HL-60 (cell line): ENCODE results near the gene ZSWIM3.

Experiments
- DNase-seq, 2 experiments: peaks; one replicate each; pipeline ENCODE4 v3.0.0-alpha.2; 2010 to 2020; ENCODE audit warnings: low read depth in 1 of 2, low spot score in 1 of 2
- H3K27ac ChIP-seq: fragments of 250-450 bp; sonication (Bioruptor Pico); replicated peaks from 2 replicates; pipeline ENCODE4 v1.5.1; 2020; ENCODE audit warnings: mild to moderate bottlenecking, moderate library complexity
- H3K27me3 ChIP-seq: fragments of 250-450 bp; sonication (Bioruptor Pico); 2 replicates; pipeline ENCODE4 v1.5.1; 2021; ENCODE audit warnings: mild to moderate bottlenecking, moderate library complexity; ENCODE audit not compliant: insufficient read depth, poor library complexity, severe bottlenecking
- H3K4me3 ChIP-seq: replicated peaks from 2 replicates; pipeline ENCODE4 v1.5.1; 2011; ENCODE audit warnings: mild to moderate bottlenecking, control low read depth, low read length; ENCODE audit not compliant: insufficient read depth
- CTCF ChIP-seq: IDR thresholded peaks from one replicate; pipeline ENCODE4 v1.5.1; 2011; ENCODE audit warnings: low read length, control low read depth, inconsistent platforms; ENCODE audit not compliant: insufficient read depth
- GABPA ChIP-seq: IDR thresholded peaks from 2 replicates; pipeline ENCODE4 v1.6.1; 2012; ENCODE audit warnings: low read depth
- POLR2AphosphoS5 ChIP-seq: IDR thresholded peaks from 2 replicates; pipeline ENCODE4 v1.6.1; 2012; ENCODE audit warnings: low read depth
- REST ChIP-seq: IDR thresholded peaks from 2 replicates; pipeline ENCODE4 v1.6.1; 2012; ENCODE audit warnings: low read depth; ENCODE audit not compliant: insufficient replicate concordance
- SPI1 ChIP-seq: IDR thresholded peaks from 2 replicates; pipeline ENCODE4 v1.6.1; 2012; ENCODE audit warnings: low read depth, mild to moderate bottlenecking, borderline replicate concordance

The ZSWIM3 gene

GRCh38 chr20:45905505-45906079, 48.2 kb downstream of the ZSWIM3 start:
- Histone ChIP-seq H3K27me3 (no peaks in the 10 kb centered on the region), H3K4me3 (no peak overlapping the region), H3K27ac (peak overlapping the region; percentile 58; the same call in 1 of the 2 replicates)
- TF ChIP-seq SPI1: no peak
- TF ChIP-seq POLR2AphosphoS5: no peak
- TF ChIP-seq REST: no peak
- TF ChIP-seq GABPA: no peak
- no peak for TF ChIP-seq CTCF
- DNase-seq: no peak

GRCh38 chr20:45907219-45907948, 50.0 kb downstream of the ZSWIM3 start:
- DNase-seq: no peak
- Histone ChIP-seq H3K4me3 (no peak overlapping the region), H3K27me3 (no peaks in the 10 kb centered on the region), H3K27ac (no peak overlapping the region)
- TF ChIP-seq REST: no peak
- TF ChIP-seq POLR2AphosphoS5: no peak
- no peak for TF ChIP-seq SPI1
- no peak for TF ChIP-seq GABPA

DNA sequence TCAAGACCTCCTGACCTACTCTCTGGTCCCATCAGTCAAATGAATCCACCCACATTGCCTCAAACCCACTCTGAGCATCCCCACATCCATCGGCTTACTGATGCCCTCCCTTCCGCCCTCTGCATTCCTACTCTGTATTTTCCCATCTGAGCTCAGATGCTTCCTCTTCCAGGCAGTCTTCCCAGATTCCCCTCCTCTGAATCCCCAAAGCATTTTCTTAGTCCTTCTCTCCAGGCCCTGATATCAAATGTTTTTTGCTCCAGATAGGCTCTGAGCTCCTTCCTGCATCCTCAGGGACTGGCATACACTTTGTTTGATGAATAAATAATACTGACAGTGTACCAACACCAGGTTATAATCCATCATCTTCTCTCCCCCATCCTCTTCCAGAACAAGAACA, 50.7 kb downstream of the ZSWIM3 start:
- TF ChIP-seq REST: no peak
- TF ChIP-seq SPI1: no peak
- no peak for TF ChIP-seq POLR2AphosphoS5
- TF ChIP-seq CTCF: no peak
- TF ChIP-seq GABPA: no peak
- Histone ChIP-seq H3K4me3 (no peak overlapping the region), H3K27me3 (no peaks in the 10 kb centered on the region), H3K27ac (no peak overlapping the region)
- DNase-seq: no peak
